ENCODE data around the gene TPK1.

The TPK1 gene

DNA sequence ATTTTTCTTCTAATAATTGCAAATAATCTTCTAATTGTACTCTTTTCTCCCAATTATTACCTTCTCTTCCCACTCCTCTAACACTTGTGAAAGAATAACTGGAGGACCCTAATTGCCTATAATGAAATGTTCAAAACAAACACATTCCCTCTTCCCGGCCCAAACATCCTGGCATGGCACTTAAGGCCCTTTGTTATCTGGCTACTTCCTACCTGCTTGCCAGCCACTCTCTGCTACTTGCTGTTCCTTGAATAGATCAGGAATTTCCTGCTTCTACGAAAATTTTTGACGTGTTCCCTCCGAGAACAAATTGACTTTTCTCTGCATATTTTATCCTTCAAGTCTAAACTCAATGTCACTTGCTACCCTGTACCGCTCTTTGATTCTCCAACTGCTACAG lies 376.2 kb downstream of the TPK1 start:
- no peak for DNase-seq (ENCODE audit: insufficient read length, low spot score)
- TF ChIP-seq CTCF (IDR thresholded peaks at IDR 0.05; ENCODE audit: insufficient read depth, missing control alignments) = no peak
- FAIRE-seq = no peak

DNA sequence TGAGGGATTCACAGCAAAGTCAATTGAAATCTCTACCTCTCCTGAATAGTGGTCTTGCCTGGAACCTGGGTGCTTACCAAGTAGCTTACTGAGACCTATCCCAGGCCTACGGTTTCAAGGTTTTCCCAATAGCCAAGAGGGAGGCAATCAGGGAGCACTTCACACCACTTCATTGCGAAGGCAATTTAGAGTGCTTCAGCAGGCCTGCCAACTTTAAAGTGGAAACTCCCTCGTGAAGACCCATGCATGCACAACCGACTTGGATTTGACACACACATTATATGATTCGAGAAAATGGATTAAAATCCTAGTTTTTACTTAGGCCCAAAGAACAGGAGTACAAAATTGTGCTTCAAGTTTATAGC lies 380.8 kb downstream of the TPK1 start:
- TF ChIP-seq CTCF (IDR thresholded peaks at IDR 0.05; ENCODE audit: insufficient read depth, missing control alignments) = no peak
- FAIRE-seq = no peak
- DNase-seq (ENCODE audit: insufficient read length, low spot score) = no peak

GRCh38 chr7:144454256-144455039 lies 381.4 kb downstream of the TPK1 start:
- FAIRE-seq = no peak

DNA sequence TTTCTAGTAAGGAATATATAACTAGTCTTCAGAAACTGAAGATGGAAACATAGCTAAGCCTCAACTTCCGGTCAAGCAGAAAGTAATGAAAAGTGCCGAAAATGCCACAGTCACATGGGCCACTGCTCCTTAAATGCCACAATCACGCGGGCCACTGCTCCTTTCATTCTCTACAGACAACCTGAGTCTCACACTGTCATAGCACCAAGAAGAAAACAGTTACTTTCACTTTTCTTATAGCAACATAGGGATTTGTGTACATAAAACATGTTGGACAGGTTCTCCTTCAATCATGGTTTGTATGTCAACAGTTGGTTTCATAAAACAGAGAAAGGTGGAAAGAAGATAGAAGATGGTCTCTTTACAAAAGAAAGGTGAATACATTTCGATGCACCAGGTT lies 383.8 kb downstream of the TPK1 start:
- DNase-seq (ENCODE audit: insufficient read length, low spot score) (no peak), FAIRE-seq (no peak)
- no peak for TF ChIP-seq CTCF (IDR thresholded peaks at IDR 0.05; ENCODE audit: insufficient read depth, missing control alignments)

More at GRCh38 chr7:144454256-144455039, 381.4 kb downstream of the TPK1 start:
- DNase-seq (ENCODE audit: insufficient read length, low spot score) = no peak
- TF ChIP-seq CTCF (IDR thresholded peaks at IDR 0.05; ENCODE audit: insufficient read depth, missing control alignments) = peak; percentile 22

DNA sequence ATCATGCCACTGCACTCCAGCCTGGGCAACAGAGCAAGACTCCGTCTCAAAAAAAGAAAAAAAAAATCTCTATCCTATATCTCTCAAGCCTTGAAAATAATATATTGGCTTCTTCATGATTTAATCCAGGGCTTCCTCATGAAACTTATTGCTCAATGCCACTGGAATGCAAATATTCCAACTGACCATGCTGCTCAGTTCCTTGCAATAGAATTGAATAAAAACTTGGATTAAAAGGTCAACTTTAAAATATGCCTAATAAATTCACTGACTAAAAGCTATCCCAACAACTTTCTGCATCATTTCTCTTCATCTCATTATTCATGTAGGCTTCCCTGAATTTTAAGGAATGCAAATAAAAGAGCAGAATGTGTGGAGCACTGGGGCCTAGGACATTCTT lies 390.3 kb downstream of the TPK1 start:
- no peak for FAIRE-seq
- TF ChIP-seq CTCF (IDR thresholded peaks at IDR 0.05; ENCODE audit: insufficient read depth, missing control alignments) = no peak
- no peak for DNase-seq (ENCODE audit: insufficient read length, low spot score)

DNA sequence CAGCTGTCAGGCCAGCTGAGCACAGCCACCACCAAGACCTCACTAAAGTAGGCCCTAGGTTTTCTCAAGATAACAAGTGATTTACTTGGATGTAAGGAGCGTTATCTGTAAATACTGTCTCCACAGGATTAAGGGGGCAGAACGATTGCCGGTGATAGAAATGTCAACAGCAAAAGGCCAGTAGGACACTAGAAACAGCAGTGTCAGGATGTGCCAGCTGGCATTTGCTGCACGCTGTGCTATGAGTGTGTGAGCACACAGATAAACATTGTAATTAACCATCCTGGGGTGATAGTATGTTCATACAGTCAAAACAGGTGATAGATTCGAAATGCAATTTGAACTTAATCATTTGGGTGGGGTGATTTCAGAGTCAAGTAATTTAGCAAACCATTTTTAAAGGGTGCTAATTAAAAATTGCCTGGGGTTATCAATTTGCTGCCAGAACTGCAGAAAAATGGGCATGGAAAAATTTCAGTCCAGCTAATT lies 396.1 kb downstream of the TPK1 start:
- DNase-seq (ENCODE audit: insufficient read length, low spot score) = no peak
- TF ChIP-seq CTCF (IDR thresholded peaks at IDR 0.05; ENCODE audit: insufficient read depth, missing control alignments) = no peak
- FAIRE-seq = no peak

DNA sequence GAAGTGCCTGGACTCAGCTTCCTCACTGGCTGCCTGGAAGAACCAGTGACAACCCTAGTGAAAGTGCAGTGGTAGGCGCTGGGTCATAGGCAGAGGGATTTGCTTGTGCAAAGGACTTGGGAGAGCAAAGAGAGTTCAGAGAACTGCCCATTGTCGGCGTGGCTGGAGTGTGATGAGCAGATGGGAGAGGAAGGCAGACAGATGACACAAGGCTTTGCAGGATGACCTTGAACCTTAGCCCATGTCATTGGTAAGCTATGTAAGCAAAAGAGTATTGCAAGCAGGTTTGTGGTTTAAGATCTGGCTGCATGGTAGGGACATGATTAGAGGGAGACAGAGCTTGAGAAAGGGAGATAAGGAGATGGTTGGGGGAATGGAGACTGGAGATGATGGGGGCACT lies 397.1 kb downstream of the TPK1 start:
- no peak for TF ChIP-seq CTCF (IDR thresholded peaks at IDR 0.05; ENCODE audit: insufficient read depth, missing control alignments)
- FAIRE-seq = no peak
- DNase-seq (ENCODE audit: insufficient read length, low spot score) = no peak

All from D721Med (cell line).